K562 (cell line): Measurements from ENCODE around the gene RAB3GAP2. TPM values are rescaled to one million over a fixed set of nuclear protein-coding genes. Genes with fewer than 3 reads are reported as not detected.

Source experiments
- ATAC-seq: fragments of 200-7000 bp; cut with Tn5 transposase; 3 replicates; pipeline ENCODE4 v1.9.1; 2020; ENCODE audit warnings: moderate library complexity
- BruUV-seq: library from RNA; stranded (reverse); fragments of 400-500 nt; replicated peaks from 2 replicates; lab custom pipeline; 2021; lab: Mats Ljungman, UMichigan
- CTCF ChIA-PET: fragments of 300-600 bp; formaldehyde crosslinking; extraction: SDS; loops from one replicate; lab custom pipeline; 2021; ENCODE audit warnings: low intra/inter-chr PET ratio; lab: Yijun Ruan, JAX
- POLR2A ChIA-PET: fragments of 300-600, 350-650 bp; sonication (Branson Sonifier 250); formaldehyde crosslinking; extraction: SDS; loops from one replicate; lab custom pipeline; 2021; ENCODE audit warnings: antibody characterized with exemption, inconsistent platforms; lab: Yijun Ruan, JAX
- DNase-seq, 4 experiments: peaks; one replicate each; pipeline versions ENCODE4 v3.0.0 to v3.0.0-alpha.2; 2011 to 2018; ENCODE audit warnings: low spot score in 3 of 4, mixed read lengths in 3 of 4; ENCODE audit errors: extremely low read depth in 1 of 4
- FAIRE-seq: peaks from 2 replicates; lab custom pipeline; 2011; peaks lifted over from hg19 to GRCh38; lab: Jason Lieb, UNC
- H2AFZ ChIP-seq: 2 replicates; pipeline ENCODE4 v1.6.0; 2011; ENCODE audit warnings: low read depth, low read length, control low read depth, inconsistent platforms
- H3K27ac ChIP-seq: fragments of 200-600 bp; 3 replicates; pipeline ENCODE4 v1.8.0; 2011; ENCODE audit warnings: low read depth, mild to moderate bottlenecking, control low read depth, inconsistent platforms, low read length, moderate library complexity, mixed read lengths; ENCODE audit errors: extremely low read depth
- H3K27me3 ChIP-seq, 2 experiments: fragments of 300-600 bp in 1 of 2; 2 replicates in 1 of 2; 3 replicates in 1 of 2; pipeline versions ENCODE4 v1.6.0 to v1.8.0; 2011; ENCODE audit warnings: inconsistent platforms in 2 of 2, low read length in 2 of 2, mild to moderate bottlenecking in 1 of 2, mixed read lengths in 1 of 2, moderate library complexity in 1 of 2; ENCODE audit not compliant: control insufficient read depth in 2 of 2, insufficient read depth in 2 of 2
- H3K36me3 ChIP-seq: fragments of 300-600 bp; 3 replicates; pipeline ENCODE4 v1.8.0; 2011; ENCODE audit warnings: mild to moderate bottlenecking, low read length, inconsistent platforms; ENCODE audit not compliant: control insufficient read depth, insufficient read depth
- H3K4me1 ChIP-seq, 2 experiments: fragments of 200-600 bp in 1 of 2; replicated peaks in 1 of 2; 2 replicates in 1 of 2; 3 replicates in 1 of 2; pipeline versions ENCODE4 v1.5.1 to v1.8.0; 2011; ENCODE audit warnings: inconsistent platforms in 2 of 2, low read length in 2 of 2, mild to moderate bottlenecking in 1 of 2, mixed read lengths in 1 of 2, moderate library complexity in 1 of 2; ENCODE audit not compliant: control insufficient read depth in 2 of 2, insufficient read depth in 2 of 2
- H3K4me2 ChIP-seq: 2 replicates; pipeline ENCODE4 v1.6.1; 2011; ENCODE audit warnings: low read length, control low read depth, inconsistent platforms, mixed read lengths; ENCODE audit not compliant: insufficient read depth
- H3K4me3 ChIP-seq: fragments of 200-600 bp; sonication (generic), shearing (Covaris generic); 2 replicates; pipeline ENCODE4 v1.5.1; 2016; ENCODE audit warnings: control low read depth, inconsistent platforms
- H3K79me2 ChIP-seq: fragments of 200-600 bp; 3 replicates; pipeline ENCODE4 v1.8.0; 2011; ENCODE audit warnings: low read length, inconsistent platforms; ENCODE audit not compliant: control insufficient read depth, insufficient read depth
- H3K9ac ChIP-seq, 2 experiments: 2 replicates each; pipeline versions ENCODE4 v1.6.0 to v1.6.1; 2011; ENCODE audit warnings: low read depth in 2 of 2, low read length in 2 of 2, control low read depth in 1 of 2, inconsistent platforms in 1 of 2, mild to moderate bottlenecking in 1 of 2, mixed read lengths in 1 of 2; ENCODE audit not compliant: insufficient read depth in 1 of 2
- H3K9me1 ChIP-seq: one replicate; pipeline ENCODE4 v1.6.0; 2011; ENCODE audit warnings: inconsistent platforms, mild to moderate bottlenecking, low read length, moderate library complexity; ENCODE audit not compliant: control insufficient read depth, insufficient read depth
- H3K9me3 ChIP-seq: replicated peaks from 2 replicates; pipeline ENCODE4 v1.5.1; 2011; ENCODE audit warnings: low read depth, low read length, inconsistent platforms; ENCODE audit not compliant: control insufficient read depth, insufficient read depth
- H4K20me1 ChIP-seq: replicated peaks from 2 replicates; pipeline ENCODE4 v1.6.1; 2011; ENCODE audit warnings: low read length, inconsistent platforms, mixed read lengths; ENCODE audit not compliant: control insufficient read depth, insufficient read depth
- DMBX1 ChIP-seq: fragments of 250-450 bp; sonication (Bioruptor Pico); IDR thresholded peaks from 2 replicates; pipeline ENCODE4 v1.8.0; 2022; ENCODE audit warnings: inconsistent platforms, mild to moderate bottlenecking, moderate library complexity, borderline replicate concordance
- HDAC1 ChIP-seq, 2 experiments: fragments of 450-650 bp; IDR thresholded peaks; 2 replicates each; pipeline ENCODE4 v1.6.1; 2016 to 2017; ENCODE audit warnings: inconsistent platforms in 1 of 2, mild to moderate bottlenecking in 1 of 2, moderate library complexity in 1 of 2
- HDAC6 ChIP-seq: IDR thresholded peaks from 2 replicates; pipeline ENCODE4 v1.6.1; 2012; ENCODE audit warnings: low read depth, mild to moderate bottlenecking, control low read depth, inconsistent platforms, low read length, moderate library complexity
- MAFK ChIP-seq: IDR thresholded peaks from 2 replicates; pipeline ENCODE4 v1.6.1; 2011; ENCODE audit warnings: low read length, improper control_type of control experiment
- SIN3B ChIP-seq: fragments of 450-650 bp; IDR thresholded peaks from 2 replicates; pipeline ENCODE4 v1.6.1; 2017; ENCODE audit warnings: low read depth, mild to moderate bottlenecking, moderate library complexity
- WHSC1 ChIP-seq: IDR thresholded peaks from one replicate; pipeline ENCODE4 v1.6.1; 2012; ENCODE audit warnings: low read length, control low read depth, inconsistent platforms
- ZNF644 ChIP-seq: fragments of 200-800 bp; sonication (Bioruptor generic); IDR thresholded peaks from 2 replicates; pipeline ENCODE4 v1.6.1; 2016; ENCODE audit warnings: low read depth, missing genetic modification characterization, missing compliant biosample characterization
- WGBS: fragments of 100-300 bp; shearing (Covaris generic); methylation state at CpG from one replicate; pipeline ENCODE4 v1.1.6; 2016; ENCODE audit warnings: low coverage, mixed read lengths; ENCODE audit not compliant: insufficient coverage; ENCODE audit errors: missing lambda C conversion rate; 5-methylcytosine and 5-hydroxymethylcytosine counted together
- in situ Hi-C: fragments of 300-500 bp; cut with MboI; formaldehyde crosslinking; loops from 4 replicates; pipeline ENCODE4 v1.15.0; 2018; ENCODE audit warnings: inconsistent platforms, mixed read lengths
- intact Hi-C: fragments of 100-400 bp; cut with micrococcal nuclease; formaldehyde crosslinking; loops from 2 replicates; pipeline ENCODE4 v1.14.2; 2022
- polyA plus RNA-seq, 8 experiments: library from polyadenylated mRNA; depleted of rRNA in 4 of 8; stranded (reverse) in 5 of 8; unstranded in 3 of 8; fragments of >200 nt; fragmentation: Nextera tagmentation in 2 of 8; fragmentation: Illumina TruSeq in 1 of 8; extraction: Ambion mirVana in 2 of 8; extraction: Trizol in 1 of 8; gene quantifications; 2 replicates each; pipeline versions ENCODE4 v1.2.1 to v1.2.3, GENCODE V29; 2011 to 2014; ENCODE audit warnings: inconsistent platforms in 1 of 8, missing spikeins in 1 of 8
- total RNA-seq, 7 experiments: library from RNA; depleted of rRNA in 6 of 7; stranded (reverse); fragments of >200 nt in 6 of 7; fragmentation: Illumina TruSeq in 2 of 7; extraction: Trizol in 2 of 7; gene quantifications; 2 replicates each; pipeline versions ENCODE4 v1.2.1 to v1.2.3, GENCODE V29; 2011 to 2021; ENCODE audit warnings: low replicate concordance in 1 of 7
- TF ChIP-seq, protein P1 (sequence below): sonication (generic); formaldehyde crosslinking; IDR thresholded peaks from 2 replicates; pipeline ENCODE4 v1.8.1; 2022; ENCODE audit warnings: missing genetic modification reagents
- TF ChIP-seq, protein P2 (sequence below), 2 experiments: fragments of 450-650 bp; conservative IDR thresholded peaks; 2 replicates each; pipeline ENCODE4 v1.6.1; 2017; ENCODE audit warnings: mild to moderate bottlenecking in 2 of 2, moderate library complexity in 2 of 2
- TF ChIP-seq, protein P3 (sequence below): fragments of 450-650 bp; conservative IDR thresholded peaks from 2 replicates; pipeline ENCODE4 v1.6.1; 2016; ENCODE audit warnings: missing genetic modification characterization, low read depth, mild to moderate bottlenecking, control low read depth, missing compliant biosample characterization
- TF ChIP-seq, protein P4 (sequence below): fragments of 250-450 bp; sonication (Bioruptor Pico); IDR thresholded peaks from 2 replicates; pipeline ENCODE4 v1.4.0; 2020; ENCODE audit warnings: mild to moderate bottlenecking, moderate library complexity
- TF ChIP-seq, protein P5 (sequence below), 2 experiments: fragments of 200-800 bp in 1 of 2; sonication (Bioruptor generic) in 1 of 2; sonication (generic) in 1 of 2; formaldehyde crosslinking in 1 of 2; IDR thresholded peaks in 1 of 2; conservative IDR thresholded peaks in 1 of 2; 2 replicates each; pipeline versions ENCODE4 v1.5.0 to v1.6.1; 2016 to 2020; ENCODE audit warnings: missing compliant biosample characterization in 1 of 2, missing genetic modification characterization in 1 of 2, missing genetic modification reagents in 1 of 2

The RAB3GAP2 gene
- total and polyA plus RNA-seq, 9 of the 15 experiments (the other 6 are each of a cell fraction or from before 2014, with no cell fraction given) = 14.1 to 69.1 (median 32.2) TPM

DNA sequence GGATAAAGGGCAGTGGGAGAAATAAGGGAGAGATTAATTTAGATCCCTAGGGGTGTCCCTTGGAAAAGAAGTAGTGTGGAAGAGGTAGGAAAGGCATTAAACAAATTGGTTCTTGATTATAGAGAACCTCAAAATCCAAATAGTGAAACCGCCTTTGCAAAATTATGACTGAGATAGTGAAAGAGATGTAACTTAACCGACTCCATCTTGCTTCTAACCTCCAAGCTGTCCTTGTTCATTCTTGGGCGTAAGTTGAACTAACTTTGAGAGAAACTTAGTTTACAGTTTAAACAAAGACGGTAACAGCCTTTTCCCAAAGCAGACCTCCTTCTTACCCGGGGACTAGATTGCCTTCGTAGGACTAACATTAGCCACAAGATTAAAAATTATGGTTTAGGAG, 3.2 kb upstream of the RAB3GAP2 start:
- Histone ChIP-seq H3K79me2 (peaks cover 18% of the 10 kb centered on the region), H3K27me3 (peaks cover 6 to 14% of the 10 kb centered on the region in 2 experiments; a peak in 3 of 5 replicates), H3K4me2 (no peak overlapping the region), H3K36me3 (peaks cover 2% of the 10 kb centered on the region; the same call in 2 of the 3 replicates), H2AFZ (peak overlapping the region; percentile 76; the same call in 1 of the 2 replicates), H3K9ac (no peak overlapping the region), H3K4me3 (no peak overlapping the region), H4K20me1 (no peaks in the 10 kb centered on the region), H3K27ac (no peak overlapping the region), H3K4me1 (peaks cover 10 to 20% of the 10 kb centered on the region in 2 experiments; a peak in 4 of 5 replicates), H3K9me3 (no peaks in the 10 kb centered on the region), H3K9me1 (no peaks in the 10 kb centered on the region)
- in situ Hi-C loops (no loop called here), intact Hi-C loops (no loop called here)
- FAIRE-seq (no peak), ATAC-seq (no peak), DNase-seq (no peak)
- BruUV-seq = no TSS peak
- CTCF ChIA-PET = no interaction called here
- WGBS = 23% methylated on average over 6 of the region's 6 CpGs
- POLR2A ChIA-PET = interaction anchor here (1.3 kb wide), 1 partner anchor 25 kb away, joined by 4 read pairs; no protein-coding TSS in a partner anchor
- TF ChIP-seq, protein P1, sequence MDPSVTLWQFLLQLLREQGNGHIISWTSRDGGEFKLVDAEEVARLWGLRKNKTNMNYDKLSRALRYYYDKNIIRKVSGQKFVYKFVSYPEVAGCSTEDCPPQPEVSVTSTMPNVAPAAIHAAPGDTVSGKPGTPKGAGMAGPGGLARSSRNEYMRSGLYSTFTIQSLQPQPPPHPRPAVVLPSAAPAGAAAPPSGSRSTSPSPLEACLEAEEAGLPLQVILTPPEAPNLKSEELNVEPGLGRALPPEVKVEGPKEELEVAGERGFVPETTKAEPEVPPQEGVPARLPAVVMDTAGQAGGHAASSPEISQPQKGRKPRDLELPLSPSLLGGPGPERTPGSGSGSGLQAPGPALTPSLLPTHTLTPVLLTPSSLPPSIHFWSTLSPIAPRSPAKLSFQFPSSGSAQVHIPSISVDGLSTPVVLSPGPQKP (CRISPR knock-in tag) = no peak
- TF ChIP-seq, protein P2, sequence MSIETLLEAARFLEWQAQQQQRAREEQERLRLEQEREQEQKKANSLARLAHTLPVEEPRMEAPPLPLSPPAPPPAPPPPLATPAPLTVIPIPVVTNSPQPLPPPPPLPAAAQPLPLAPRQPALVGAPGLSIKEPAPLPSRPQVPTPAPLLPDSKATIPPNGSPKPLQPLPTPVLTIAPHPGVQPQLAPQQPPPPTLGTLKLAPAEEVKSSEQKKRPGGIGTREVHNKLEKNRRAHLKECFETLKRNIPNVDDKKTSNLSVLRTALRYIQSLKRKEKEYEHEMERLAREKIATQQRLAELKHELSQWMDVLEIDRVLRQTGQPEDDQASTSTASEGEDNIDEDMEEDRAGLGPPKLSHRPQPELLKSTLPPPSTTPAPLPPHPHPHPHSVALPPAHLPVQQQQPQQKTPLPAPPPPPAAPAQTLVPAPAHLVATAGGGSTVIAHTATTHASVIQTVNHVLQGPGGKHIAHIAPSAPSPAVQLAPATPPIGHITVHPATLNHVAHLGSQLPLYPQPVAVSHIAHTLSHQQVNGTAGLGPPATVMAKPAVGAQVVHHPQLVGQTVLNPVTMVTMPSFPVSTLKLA (conservative IDR thresholded peaks at IDR 0.05) = no peak
- TF ChIP-seq, protein P3, sequence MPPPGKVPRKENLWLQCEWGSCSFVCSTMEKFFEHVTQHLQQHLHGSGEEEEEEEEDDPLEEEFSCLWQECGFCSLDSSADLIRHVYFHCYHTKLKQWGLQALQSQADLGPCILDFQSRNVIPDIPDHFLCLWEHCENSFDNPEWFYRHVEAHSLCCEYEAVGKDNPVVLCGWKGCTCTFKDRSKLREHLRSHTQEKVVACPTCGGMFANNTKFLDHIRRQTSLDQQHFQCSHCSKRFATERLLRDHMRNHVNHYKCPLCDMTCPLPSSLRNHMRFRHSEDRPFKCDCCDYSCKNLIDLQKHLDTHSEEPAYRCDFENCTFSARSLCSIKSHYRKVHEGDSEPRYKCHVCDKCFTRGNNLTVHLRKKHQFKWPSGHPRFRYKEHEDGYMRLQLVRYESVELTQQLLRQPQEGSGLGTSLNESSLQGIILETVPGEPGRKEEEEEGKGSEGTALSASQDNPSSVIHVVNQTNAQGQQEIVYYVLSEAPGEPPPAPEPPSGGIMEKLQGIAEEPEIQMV = 0 out of 2 replicates have a peak, but pooled peaks have one; percentile 31
- TF ChIP-seq MAFK (no peak), HDAC1 (IDR thresholded peaks at IDR 0.05) (no peak), ZNF644 (tag) (no peak), HDAC6 (no peak), WHSC1 (no peak), DMBX1 (CRISPR knock-in tag) (peak; percentile 85), SIN3B (no peak)
- TF ChIP-seq, protein P4, sequence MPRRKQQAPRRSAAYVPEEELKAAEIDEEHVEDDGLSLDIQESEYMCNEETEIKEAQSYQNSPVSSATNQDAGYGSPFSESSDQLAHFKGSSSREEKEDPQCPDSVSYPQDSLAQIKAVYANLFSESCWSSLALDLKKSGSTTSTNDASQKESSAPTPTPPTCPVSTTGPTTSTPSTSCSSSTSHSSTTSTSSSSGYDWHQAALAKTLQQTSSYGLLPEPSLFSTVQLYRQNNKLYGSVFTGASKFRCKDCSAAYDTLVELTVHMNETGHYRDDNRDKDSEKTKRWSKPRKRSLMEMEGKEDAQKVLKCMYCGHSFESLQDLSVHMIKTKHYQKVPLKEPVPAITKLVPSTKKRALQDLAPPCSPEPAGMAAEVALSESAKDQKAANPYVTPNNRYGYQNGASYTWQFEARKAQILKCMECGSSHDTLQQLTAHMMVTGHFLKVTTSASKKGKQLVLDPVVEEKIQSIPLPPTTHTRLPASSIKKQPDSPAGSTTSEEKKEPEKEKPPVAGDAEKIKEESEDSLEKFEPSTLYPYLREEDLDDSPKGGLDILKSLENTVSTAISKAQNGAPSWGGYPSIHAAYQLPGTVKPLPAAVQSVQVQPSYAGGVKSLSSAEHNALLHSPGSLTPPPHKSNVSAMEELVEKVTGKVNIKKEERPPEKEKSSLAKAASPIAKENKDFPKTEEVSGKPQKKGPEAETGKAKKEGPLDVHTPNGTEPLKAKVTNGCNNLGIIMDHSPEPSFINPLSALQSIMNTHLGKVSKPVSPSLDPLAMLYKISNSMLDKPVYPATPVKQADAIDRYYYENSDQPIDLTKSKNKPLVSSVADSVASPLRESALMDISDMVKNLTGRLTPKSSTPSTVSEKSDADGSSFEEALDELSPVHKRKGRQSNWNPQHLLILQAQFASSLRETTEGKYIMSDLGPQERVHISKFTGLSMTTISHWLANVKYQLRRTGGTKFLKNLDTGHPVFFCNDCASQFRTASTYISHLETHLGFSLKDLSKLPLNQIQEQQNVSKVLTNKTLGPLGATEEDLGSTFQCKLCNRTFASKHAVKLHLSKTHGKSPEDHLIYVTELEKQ (CRISPR knock-in tag) = 0 out of 2 replicates have a peak, but pooled peaks have one; percentile 11
- TF ChIP-seq, protein P5, sequence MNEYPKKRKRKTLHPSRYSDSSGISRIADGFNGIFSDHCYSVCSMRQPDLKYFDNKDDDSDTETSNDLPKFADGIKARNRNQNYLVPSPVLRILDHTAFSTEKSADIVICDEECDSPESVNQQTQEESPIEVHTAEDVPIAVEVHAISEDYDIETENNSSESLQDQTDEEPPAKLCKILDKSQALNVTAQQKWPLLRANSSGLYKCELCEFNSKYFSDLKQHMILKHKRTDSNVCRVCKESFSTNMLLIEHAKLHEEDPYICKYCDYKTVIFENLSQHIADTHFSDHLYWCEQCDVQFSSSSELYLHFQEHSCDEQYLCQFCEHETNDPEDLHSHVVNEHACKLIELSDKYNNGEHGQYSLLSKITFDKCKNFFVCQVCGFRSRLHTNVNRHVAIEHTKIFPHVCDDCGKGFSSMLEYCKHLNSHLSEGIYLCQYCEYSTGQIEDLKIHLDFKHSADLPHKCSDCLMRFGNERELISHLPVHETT (CRISPR knock-in tag; conservative IDR thresholded peaks at IDR 0.05 in 1 of 2, IDR thresholded peaks at IDR 0.05 in 1 of 2) = no peak
